Choroid plexus epithelial cell (primary cell): ENCODE measurements around the gene HOXA9.
A peak's percentile ranks its signal among the peaks of the same experiment; 100 is the strongest.

Source experiments
- DNase-seq: peaks from one replicate; pipeline ENCODE4 v3.0.0-alpha.2; 2010; ENCODE audit warnings: low read depth
- H3K4me3 ChIP-seq: 2 replicates; pipeline ENCODE4 v1.5.1; 2011; ENCODE audit warnings: low read depth, mild to moderate bottlenecking, control low read depth, low read length, moderate library complexity
- TF ChIP-seq, protein P1 (sequence below): conservative IDR thresholded peaks from 2 replicates; pipeline ENCODE4 v1.5.1; 2011; ENCODE audit warnings: low read depth, mild to moderate bottlenecking, control low read depth, inconsistent platforms, low read length, moderate library complexity

The HOXA9 gene

GRCh38 chr7:27199849-27200760 lies 34.8 kb upstream of the HOXA9 start, which contains the start of gene HOXA13:
Gene HOXA13 (minus strand): TSS chr7:27200091. CDS start chr7:27200077, 14 bp downstream.
- DNase-seq: no peak
- TF ChIP-seq, protein P1, sequence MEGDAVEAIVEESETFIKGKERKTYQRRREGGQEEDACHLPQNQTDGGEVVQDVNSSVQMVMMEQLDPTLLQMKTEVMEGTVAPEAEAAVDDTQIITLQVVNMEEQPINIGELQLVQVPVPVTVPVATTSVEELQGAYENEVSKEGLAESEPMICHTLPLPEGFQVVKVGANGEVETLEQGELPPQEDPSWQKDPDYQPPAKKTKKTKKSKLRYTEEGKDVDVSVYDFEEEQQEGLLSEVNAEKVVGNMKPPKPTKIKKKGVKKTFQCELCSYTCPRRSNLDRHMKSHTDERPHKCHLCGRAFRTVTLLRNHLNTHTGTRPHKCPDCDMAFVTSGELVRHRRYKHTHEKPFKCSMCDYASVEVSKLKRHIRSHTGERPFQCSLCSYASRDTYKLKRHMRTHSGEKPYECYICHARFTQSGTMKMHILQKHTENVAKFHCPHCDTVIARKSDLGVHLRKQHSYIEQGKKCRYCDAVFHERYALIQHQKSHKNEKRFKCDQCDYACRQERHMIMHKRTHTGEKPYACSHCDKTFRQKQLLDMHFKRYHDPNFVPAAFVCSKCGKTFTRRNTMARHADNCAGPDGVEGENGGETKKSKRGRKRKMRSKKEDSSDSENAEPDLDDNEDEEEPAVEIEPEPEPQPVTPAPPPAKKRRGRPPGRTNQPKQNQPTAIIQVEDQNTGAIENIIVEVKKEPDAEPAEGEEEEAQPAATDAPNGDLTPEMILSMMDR: no peak
- H3K4me3 ChIP-seq: no peak within 1 kb of the TSS

DNA sequence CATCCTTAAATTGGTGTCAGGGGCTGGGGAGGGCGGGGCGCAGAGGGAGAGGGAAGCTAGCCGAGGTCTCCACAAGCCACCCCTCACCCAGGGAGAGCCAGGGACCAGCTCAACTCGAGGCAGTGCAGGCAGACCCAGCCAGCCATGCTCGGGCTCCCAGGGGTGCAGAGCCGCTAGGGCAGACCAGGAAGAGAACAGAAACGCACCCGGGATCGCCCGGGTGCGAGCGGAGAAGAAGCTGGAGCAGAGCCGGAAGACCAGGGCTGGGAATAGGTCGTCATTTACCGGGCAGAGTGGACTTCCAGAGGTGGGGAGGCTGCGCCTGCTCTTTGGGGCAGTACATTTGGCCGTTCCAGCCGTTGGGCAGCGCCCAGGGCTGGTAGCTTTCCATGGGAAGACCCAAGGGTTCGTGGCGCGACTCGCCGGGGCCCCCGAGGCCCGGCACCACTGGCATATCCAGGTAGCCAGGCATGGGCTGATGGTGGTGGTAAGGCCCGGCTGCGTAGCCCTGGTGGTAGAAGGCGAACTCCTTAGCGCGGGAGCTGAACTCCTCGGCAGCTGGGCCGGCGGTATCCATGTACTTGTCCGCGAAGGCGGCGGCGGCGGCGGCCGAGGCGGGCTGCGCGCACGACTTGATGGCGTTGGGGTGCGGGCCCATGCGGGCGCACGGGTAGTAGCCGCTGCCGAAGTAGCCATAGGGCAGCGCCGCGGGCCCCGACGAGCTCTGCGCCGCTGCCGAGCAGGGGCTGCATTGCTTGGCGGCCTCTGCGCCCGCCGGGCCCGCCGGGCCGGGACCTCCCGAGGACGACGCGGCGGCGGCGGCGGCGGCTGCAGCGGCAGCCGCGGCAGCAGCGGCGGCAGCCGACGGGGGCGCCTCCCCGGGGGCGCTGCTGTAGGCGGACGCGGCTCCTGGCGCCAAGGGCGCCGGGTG lies 33.8 kb upstream of the HOXA9 start:
- DNase-seq: peak; percentile 5
- H3K4me3 ChIP-seq: no peak overlapping the region

DNA sequence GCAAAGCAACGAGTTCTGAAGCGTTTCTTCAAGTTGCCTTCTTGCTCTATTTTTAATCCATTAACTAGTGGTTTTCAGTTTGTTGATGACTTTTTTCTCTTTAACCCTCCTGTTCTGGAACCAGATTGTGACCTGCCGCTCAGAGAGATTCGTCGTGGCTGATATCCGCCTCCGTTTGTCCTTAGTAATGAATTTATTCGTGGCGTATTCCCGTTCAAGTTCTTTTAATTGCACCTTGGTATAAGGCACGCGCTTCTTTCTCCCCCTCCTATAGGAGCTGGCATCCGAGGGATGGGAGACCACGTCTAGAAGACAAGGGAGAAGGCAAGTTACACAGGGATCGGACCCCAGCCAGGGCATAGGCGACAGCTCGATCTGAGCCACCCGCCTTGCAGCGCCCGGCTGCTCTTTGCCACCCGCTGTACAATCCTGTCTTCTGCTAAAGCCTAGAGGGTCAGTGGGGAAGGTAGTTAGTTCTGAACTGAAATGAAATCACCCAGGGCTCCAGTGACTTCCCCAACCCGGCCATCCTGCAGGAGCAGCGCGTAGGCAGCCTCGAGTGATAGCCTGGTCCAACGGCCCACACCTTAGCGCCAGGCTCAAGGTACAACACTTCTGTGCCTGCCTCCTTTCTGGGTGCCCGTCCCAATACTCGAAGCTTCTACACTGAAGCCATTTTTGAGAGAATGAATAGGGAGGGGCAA lies 33.0 kb upstream of the HOXA9 start:
- no peak for DNase-seq
- TF ChIP-seq, protein P1: no peak
- H3K4me3 ChIP-seq: no peak overlapping the region

More for the DNA sequence above, 33.8 kb upstream of the HOXA9 start:
- TF ChIP-seq, protein P1: no peak

GRCh38 chr7:27197137-27198042 lies 32.1 kb upstream of the HOXA9 start:
- H3K4me3 ChIP-seq: no peak overlapping the region
- DNase-seq: no peak
- TF ChIP-seq, protein P1: no peak

DNA sequence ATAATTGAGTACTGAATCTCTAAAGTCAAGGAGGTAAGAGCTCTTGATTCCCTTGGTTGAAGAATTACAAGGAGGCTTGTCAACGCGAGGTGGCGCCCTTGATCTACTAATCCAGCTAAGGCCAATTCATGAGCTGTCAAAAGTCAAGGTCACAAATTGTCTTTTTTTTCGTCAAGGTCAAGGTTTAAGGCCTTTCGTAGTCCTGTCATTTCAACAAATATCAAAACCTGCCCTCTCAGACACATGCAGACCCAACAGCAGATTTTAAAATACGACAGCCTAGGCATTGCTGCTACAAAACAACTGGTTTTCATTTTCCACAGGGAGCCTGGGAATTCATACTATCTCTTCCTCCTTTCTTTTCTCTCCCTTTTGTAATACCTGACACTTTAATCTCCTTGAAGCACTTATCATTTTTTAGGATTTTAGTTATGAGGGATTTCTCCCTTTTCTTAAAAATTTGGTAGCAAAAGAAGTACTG lies 31.0 kb upstream of the HOXA9 start:
- peak; percentile 84 for DNase-seq
- H3K4me3 ChIP-seq: no peak overlapping the region
- TF ChIP-seq, protein P1: peak; percentile 92
